ENCODE measurements around the gene ARFGAP3. TPM values are rescaled to one million over a fixed set of nuclear protein-coding genes. Genes with fewer than 3 reads are reported as not detected.

Gene ARFGAP3
- total RNA-seq, 6 donors from 2014 or later, result 25.9 to 60.8 (median 41.9) TPM

DNA sequence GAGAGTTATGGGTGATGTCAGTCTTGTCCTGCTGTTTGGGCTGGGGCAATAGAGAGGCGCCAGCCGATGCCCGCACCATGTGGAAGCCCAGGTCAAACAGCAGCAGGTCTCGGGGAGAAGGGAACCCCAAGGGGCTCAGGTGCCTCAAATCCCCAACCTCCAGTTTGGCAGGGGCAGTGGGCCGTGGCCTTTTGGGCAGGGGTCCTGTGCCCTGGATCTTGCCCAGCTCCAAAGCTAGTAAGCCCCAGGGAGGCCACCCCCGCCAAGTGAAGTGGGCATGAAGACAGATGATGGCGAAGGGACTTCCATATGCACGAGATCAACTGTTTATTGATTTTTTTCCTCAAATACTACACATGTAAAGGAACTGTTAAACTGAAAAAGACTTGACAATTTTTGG, 12.4 kb upstream of the ARFGAP3 start:
- no peak for ATAC-seq (ENCODE audit: low FRiP score in 2 of 2)

GRCh38 chr22:42868751-42869251, 11.7 kb upstream of the ARFGAP3 start:
- WGBS, 2 donors, result 67 to 74% methylated on average over 8 to 16 of the region's 16 CpGs
- no peaks in the 10 kb centered on the region for H3K27me3 ChIP-seq
- H3K36me3 ChIP-seq, result peaks cover 11 to 50% (median 37%) of the 10 kb centered on the region in 4 donors
- H3K9me3 ChIP-seq, result no peaks in the 10 kb centered on the region
- H3K4me1 ChIP-seq, result peaks cover 3 to 25% (median 9%) of the 10 kb centered on the region in 4 donors
- TF ChIP-seq POLR2AphosphoS5 (IDR thresholded peaks at IDR 0.05), result no peak
- TF ChIP-seq, protein P1, sequence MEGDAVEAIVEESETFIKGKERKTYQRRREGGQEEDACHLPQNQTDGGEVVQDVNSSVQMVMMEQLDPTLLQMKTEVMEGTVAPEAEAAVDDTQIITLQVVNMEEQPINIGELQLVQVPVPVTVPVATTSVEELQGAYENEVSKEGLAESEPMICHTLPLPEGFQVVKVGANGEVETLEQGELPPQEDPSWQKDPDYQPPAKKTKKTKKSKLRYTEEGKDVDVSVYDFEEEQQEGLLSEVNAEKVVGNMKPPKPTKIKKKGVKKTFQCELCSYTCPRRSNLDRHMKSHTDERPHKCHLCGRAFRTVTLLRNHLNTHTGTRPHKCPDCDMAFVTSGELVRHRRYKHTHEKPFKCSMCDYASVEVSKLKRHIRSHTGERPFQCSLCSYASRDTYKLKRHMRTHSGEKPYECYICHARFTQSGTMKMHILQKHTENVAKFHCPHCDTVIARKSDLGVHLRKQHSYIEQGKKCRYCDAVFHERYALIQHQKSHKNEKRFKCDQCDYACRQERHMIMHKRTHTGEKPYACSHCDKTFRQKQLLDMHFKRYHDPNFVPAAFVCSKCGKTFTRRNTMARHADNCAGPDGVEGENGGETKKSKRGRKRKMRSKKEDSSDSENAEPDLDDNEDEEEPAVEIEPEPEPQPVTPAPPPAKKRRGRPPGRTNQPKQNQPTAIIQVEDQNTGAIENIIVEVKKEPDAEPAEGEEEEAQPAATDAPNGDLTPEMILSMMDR (IDR thresholded peaks at IDR 0.05), result no peak
- TF ChIP-seq EP300 (IDR thresholded peaks at IDR 0.05), result no peak
- no peak for TF ChIP-seq POLR2A (IDR thresholded peaks at IDR 0.05)
- peak overlapping the region; percentile 65 to 77 (median 68) for H3K27ac ChIP-seq
- H3K4me3 ChIP-seq, result no peak overlapping the region
- DNase-seq, result peak; percentile 81 to 84
- ATAC-seq (ENCODE audit: low FRiP score in 2 of 2), result peak; percentile 18 to 64

More for the DNA sequence above, 12.4 kb upstream of the ARFGAP3 start:
- Histone ChIP-seq H3K9me3 (no peaks in the 10 kb centered on the region), H3K4me1 (peaks cover 3 to 25% (median 9%) of the 10 kb centered on the region in 4 donors), H3K36me3 (peaks cover 12 to 57% (median 41%) of the 10 kb centered on the region in 4 donors), H3K4me3 (no peak overlapping the region), H3K27me3 (no peaks in the 10 kb centered on the region), H3K27ac (peak overlapping the region in 2 of 4 donors; percentile 65 to 71)
- DNase-seq, result peak in 1 of 2 donors; percentile 39
- TF ChIP-seq, protein P1 (IDR thresholded peaks at IDR 0.05), result no peak
- TF ChIP-seq POLR2A (IDR thresholded peaks at IDR 0.05) (no peak), EP300 (IDR thresholded peaks at IDR 0.05) (no peak), POLR2AphosphoS5 (IDR thresholded peaks at IDR 0.05) (no peak)
- WGBS, 2 donors, result 83 to 94% methylated on average over 3 to 8 of the region's 8 CpGs

DNA sequence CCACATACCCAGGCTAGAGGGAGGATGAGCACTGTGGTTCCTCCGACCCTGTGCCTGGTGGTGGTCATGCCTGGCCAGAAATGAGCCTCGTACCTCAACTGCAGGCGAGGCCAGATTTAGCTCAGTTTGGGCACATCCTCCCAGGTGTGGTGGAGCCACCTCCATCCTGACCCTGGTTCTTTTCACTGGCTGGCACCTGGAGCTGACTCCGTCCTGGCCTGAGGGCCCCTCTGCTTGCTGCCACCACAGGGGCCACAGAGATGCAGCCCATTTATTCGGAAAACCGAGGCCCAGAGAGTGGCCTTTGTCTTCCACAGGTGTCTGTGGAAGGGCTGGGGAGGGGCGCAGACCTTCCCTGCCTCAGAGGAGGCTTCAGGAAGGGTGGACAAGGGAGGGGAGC, 9.0 kb upstream of the ARFGAP3 start:
- Histone ChIP-seq H3K9me3 (no peaks in the 10 kb centered on the region), H3K27me3 (no peaks in the 10 kb centered on the region), H3K4me1 (peaks cover 3 to 25% (median 9%) of the 10 kb centered on the region in 4 donors), H3K36me3 (peaks cover 0 to 23% (median 13%) of the 10 kb centered on the region in 4 donors), H3K27ac (no peak overlapping the region), H3K4me3 (no peak overlapping the region)
- no peak for ATAC-seq (ENCODE audit: low FRiP score in 2 of 2)
- DNase-seq, result peak in 1 of 2 donors; percentile 15
- TF ChIP-seq POLR2AphosphoS5 (IDR thresholded peaks at IDR 0.05) (no peak), POLR2A (IDR thresholded peaks at IDR 0.05) (no peak), EP300 (IDR thresholded peaks at IDR 0.05) (no peak)
- TF ChIP-seq, protein P1 (IDR thresholded peaks at IDR 0.05), result no peak
- 89 to 96% methylated on average over 3 to 5 of the region's 7 CpGs for WGBS, 2 donors

DNA sequence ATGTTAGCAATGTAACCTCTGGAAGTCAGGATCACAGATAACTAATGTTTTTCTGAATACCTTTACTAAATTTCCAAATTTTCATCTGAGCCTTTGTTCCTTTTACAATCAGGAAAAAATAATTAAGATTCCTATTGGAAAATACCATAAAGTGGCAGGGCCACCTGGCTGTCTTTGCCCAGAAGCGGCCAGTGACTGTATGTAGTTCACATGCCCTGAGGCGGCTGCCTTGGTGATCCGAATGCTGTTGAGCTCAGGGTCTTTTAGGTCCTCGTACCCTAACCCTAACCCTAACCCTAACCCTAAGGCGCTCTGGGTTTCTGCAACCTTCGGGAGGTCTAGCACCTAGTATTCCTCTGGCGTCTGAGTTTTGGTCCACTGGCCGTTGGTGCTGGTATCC, 8.5 kb upstream of the ARFGAP3 start:
- Histone ChIP-seq H3K27me3 (no peaks in the 10 kb centered on the region), H3K36me3 (peaks cover 0 to 18% (median 9%) of the 10 kb centered on the region in 4 donors), H3K4me3 (no peak overlapping the region), H3K4me1 (peaks cover 3 to 25% (median 9%) of the 10 kb centered on the region in 4 donors), H3K9me3 (no peaks in the 10 kb centered on the region), H3K27ac (no peak overlapping the region)
- DNase-seq, result no peak
- ATAC-seq (ENCODE audit: low FRiP score in 2 of 2), result no peak
- 82% methylated on average over 8 of the region's 8 CpGs for WGBS, 2 donors
- TF ChIP-seq POLR2AphosphoS5 (IDR thresholded peaks at IDR 0.05), result no peak
- no peak for TF ChIP-seq EP300 (IDR thresholded peaks at IDR 0.05)
- TF ChIP-seq, protein P1 (IDR thresholded peaks at IDR 0.05), result no peak
- TF ChIP-seq POLR2A (IDR thresholded peaks at IDR 0.05), result no peak

Measured in upper lobe of left lung (tissue), 6 donors.